Measurements from ENCODE around the gene DDX60.

DNA sequence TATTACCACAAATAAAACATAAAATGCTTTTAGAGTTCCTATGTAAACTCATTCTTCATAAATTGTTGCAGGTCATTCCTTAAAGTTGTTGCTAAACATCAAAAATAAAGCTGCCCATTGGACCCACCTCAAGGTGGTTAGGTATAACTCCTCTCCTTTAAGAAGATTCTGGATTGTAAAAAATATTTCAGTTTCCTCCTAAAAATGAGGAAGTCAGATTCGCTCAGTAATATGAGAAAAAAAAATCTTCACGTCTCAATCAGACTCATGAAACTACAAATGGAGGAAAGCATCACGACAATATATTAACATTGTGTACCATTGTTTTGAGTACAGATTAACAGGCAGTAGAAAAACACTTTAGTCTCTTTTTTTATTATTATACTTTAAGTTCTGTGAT, 105.9 kb downstream of the DDX60 start:
- TF ChIP-seq, protein P1, sequence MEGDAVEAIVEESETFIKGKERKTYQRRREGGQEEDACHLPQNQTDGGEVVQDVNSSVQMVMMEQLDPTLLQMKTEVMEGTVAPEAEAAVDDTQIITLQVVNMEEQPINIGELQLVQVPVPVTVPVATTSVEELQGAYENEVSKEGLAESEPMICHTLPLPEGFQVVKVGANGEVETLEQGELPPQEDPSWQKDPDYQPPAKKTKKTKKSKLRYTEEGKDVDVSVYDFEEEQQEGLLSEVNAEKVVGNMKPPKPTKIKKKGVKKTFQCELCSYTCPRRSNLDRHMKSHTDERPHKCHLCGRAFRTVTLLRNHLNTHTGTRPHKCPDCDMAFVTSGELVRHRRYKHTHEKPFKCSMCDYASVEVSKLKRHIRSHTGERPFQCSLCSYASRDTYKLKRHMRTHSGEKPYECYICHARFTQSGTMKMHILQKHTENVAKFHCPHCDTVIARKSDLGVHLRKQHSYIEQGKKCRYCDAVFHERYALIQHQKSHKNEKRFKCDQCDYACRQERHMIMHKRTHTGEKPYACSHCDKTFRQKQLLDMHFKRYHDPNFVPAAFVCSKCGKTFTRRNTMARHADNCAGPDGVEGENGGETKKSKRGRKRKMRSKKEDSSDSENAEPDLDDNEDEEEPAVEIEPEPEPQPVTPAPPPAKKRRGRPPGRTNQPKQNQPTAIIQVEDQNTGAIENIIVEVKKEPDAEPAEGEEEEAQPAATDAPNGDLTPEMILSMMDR (IDR thresholded peaks at IDR 0.05; ENCODE audit: low read length) = no peak
- no peak for TF ChIP-seq EZH2 (IDR thresholded peaks at IDR 0.05; ENCODE audit: borderline replicate concordance, low read length)

Measured in OCI-LY1 (cell line).